ENCODE measurements around the gene KRT17. TPM values are rescaled to one million over a fixed set of nuclear protein-coding genes. Genes with fewer than 3 reads are reported as not detected.

KRT17 gene
- total RNA-seq (2014; rRNA removed; shearing (Covaris generic)) = 276 and 317 TPM in 2 replicates

DNA sequence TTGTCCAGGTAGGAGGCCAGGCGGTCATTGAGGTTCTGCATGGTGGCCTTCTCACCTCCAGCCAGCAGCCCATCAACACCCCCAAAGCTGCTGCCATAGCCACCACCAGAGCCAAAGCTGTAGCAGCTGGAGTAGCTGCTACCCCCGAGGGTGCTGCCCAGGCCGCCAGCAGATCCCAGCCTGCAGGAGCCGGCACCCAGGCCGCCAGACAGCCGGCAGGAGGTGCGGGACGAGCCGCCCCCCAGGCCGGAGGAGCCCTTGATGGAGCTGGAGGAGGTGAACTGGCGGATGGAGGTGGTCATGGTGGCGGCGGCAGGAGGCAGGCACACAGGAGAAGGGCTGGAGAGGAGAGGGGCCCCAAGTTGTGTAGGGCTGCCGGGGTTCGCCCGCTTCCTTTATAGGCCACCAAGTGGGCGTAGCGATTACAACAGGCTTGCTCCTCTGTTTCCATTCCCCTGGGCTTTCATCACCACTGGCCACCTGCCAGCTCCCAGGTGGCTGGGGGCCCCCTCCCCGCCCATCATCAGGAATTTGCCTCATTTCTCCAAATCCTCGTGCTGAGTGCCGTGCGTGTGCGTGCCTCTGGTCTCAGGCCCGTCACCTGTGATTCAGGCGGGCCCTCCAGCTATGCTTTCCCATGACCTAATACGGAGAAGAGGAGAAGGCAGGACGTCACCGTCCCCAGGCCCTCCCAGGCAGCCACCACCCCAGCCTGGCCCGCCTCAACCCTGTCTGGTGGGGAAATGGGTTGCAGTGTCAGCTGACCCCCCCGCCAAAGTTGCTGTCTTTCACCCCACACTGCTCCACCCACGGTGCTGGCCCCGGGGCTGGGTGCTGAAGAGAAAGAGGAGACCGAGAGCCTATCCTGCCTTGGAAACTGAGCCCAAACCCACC lies at the start of gene KRT17:
Gene KRT17 (minus strand): TSS at position 368 of the 894 bp plus-strand sequence. CDS start 66 bp downstream, at position 302.
- peak; percentile 92 for DNase-seq (ENCODE audit: low read depth)

DNA sequence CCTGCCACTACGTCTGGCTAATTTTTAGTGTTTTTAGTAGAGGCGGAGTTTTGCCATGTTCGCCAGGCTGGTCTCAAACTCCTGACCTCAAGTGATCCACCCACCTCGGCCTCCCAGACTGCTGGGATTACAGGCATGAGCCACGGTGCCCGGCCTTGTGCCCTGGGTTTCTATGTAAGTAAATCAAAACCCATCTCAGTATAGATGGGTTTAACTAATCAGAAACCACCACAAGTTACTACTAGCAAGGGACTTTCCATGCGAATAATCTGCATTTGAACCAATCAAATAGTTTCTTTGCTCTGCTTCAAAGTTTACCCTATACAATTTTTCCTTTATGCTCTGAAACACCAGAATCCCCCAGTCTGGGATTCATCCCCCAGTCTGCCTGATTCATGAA lies 47.8 kb upstream of the KRT17 start:
- DNase-seq (ENCODE audit: low read depth) = no peak

DNA sequence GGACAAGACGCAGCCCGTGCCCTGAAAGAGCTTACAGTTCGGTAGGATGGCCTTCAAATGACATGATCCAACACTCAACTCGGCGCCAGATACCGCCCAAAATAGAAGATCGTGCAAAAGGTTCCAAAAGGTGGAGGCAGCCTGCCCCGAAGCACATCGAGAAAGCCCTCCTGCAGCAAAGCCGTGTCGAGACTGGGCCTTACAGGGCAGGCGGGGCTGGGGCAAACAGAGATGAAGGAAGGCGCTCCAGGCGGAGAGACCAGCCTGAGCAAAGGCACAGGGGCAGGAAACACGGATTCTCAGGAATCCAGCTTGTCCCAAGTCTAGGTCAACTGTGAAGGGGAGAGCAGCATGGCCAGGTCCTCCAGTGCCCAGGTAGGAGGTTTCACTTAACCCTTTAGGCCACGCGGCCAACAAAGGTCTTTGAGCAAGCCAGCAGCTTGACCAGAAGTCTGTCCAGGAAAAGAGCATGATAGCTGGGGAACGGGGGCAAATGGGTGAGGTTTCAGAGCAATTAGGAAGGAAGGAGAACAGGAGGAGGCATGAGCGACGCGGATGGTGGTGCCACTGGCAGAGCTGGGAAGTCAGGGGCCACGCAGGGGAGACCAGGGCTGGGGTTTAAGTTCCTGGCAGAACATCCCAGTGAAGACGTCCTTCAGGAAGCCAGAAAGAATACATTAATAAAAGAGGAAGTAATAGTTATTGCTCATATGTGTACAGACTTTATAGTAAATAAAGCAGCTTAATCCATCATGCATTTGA lies 43.1 kb upstream of the KRT17 start:
- no peak for DNase-seq (ENCODE audit: low read depth)

DNA sequence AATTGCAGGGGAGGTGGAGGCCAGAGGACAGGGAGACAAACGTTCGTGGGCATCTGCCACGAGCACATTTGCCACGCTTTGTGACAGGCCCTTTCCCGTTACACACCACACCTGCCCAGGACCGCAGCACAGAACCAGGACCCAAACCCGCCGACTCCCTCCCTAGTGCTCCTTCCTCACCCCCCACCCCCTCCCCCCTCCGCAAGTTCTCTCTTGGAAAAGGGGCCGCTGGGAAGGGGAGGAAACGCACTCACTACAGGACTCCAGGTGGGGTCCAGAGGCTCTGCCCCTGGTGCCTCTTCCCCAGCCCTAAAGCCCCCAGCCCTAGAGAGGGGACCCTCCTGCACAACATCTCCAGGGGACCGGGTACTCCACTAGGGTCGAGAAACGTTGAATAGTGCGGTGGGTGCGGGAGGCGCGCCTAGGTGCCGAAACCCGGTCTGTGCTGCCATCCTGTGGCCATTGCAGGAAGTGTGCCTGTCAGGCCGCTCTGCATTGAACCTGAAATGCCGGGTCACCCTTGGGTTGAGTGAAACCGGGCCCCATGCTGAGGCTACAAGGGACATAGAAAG lies 42.4 kb upstream of the KRT17 start:
- DNase-seq (ENCODE audit: low read depth) = peak; percentile 82

DNA sequence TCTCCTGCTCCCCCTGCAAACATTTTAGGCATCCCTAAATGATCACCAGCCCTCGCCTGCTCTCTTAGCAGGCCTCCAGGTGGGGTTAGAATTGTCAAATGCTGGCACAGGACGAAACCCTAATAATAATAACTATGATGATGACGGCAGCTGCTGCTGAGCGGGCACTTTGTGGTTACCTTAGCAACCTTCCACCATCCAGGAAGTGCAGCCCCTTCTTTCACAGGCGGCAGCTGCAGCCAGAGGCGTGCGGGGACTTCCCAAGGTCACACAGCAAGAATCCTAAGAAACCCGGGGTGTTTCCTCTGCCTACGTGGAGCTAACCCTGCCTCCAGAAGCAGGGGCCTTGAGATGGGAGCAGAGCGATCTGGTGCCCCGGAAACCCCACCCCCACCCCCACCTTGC lies 41.9 kb upstream of the KRT17 start:
- peak; percentile 80 for DNase-seq (ENCODE audit: low read depth)

DNA sequence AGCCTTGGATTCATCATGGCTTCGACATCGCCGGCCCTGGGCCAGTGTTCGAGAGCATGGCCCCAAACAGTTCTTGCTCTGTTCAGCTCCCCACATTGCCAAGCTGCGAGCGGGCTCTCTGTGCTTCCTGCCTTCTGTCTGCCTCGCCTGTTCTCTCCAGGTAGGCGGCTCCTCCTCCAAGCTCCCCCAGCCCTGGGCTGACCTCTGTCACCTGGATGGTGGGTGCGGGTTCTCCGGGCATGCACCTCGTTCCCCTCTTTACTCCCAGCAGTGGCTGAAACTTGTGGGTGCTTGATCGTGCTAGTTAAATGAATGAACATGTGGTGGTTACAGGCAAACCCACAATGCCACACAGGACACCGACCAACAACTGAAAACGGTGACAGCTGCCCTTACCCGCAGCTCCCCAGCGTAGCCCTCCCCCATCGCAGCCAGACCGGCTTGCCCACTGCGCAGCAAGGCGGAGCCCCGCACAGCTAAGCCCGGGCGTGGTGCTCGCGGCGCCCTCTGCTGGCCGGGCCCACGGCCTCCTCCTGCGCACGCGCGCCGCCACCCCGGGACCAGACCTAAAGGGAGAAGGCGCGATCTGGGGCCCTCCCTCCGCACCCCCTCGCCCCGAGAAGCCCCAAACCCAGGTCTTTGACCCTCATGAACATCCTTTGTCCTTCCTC lies 41.3 kb upstream of the KRT17 start:
- peak; percentile 93 for DNase-seq (ENCODE audit: low read depth)

DNA sequence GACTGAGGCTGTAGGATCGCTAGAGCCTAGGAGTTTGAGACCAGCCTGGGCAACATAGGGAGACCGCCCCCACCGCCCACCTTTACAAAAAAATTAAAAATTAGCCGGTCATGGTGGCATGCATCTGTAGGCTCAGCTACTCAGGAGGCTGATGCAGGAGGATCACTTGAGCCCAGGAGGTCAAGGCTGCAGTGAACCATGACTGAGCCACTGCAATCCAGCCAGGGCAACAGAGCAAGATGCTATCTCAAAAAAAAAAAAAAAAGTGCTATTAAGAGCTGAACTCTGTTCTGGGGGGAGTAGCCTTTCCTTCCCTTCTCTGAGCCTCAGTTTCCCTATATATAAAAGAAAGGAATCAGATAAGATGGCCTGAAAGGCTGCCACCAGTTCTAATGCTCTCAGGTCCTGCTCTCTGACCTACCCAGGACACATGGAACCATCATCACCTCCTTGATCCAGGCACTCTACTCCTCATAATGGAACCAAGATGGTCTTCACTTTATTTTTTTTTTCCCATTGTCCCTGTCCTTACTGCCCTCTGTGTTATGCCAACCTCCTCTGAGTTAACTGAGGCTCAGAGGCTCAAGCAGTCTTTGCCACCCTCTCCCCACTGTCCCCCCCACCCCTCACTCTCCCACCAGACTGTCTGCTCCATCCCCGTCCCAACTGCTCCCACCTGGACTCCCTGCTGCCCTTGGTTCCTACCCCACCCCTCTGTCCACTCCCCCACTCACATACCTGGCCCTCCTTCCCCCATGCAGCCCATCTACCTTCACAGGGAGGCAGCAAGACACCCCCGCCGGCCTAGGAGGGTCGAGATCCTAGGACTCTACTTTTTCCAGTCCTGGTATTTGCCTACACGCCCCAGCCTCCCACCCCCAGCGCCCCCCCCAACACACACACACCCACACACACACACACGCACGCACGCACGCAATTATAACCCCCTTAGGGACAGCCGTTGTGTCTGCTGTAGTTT lies 40.5 kb upstream of the KRT17 start:
- DNase-seq (ENCODE audit: low read depth) = no peak

DNA sequence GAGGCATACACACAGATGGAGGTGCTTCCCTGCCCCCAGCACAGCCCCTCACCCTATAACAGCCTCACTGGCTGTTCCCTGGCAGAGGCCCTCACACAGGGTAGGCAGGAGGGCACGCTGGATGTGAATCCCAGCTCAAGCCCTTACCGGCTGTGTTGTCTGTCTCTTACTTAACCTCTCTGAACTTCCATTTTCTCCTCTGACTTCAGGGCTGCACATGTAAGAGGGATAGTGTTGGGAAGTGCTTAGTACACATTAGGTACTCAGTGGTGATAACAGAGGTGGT lies 39.7 kb upstream of the KRT17 start:
- no peak for DNase-seq (ENCODE audit: low read depth)

DNA sequence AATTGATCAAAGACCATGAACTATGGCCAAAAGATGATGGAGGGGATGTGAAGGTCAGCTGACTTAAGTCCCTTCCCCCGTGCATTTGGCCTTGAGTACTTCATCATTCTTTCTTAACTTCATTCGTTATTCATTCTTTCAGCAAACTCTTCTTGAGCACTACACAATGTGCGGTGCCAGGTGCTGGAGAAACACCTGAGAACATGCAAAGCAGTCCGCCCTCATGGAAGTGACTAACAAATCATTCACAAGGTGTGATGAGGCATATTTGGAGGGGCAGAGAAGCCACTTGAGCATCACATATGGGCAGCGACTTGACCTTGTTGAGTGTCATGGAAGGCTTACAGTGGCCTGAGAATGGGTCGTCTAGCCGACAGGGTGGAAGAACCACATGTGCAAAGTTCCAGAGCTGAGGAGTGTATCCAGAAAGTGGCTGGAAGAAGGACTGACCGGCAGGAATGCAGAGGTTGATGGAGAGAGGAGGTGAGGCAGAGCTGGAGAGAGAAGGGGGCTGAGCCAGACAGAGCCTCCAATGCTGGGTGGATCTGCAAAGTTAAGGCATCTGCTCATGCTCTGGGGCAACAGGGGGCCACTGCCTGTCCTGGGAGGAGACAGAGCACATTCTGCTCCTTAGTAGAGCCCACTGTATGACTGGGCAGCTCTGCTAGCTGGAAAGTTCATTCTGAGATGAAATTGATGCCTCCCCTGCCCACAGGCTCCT lies 39.2 kb upstream of the KRT17 start:
- DNase-seq (ENCODE audit: low read depth) = no peak

DNA sequence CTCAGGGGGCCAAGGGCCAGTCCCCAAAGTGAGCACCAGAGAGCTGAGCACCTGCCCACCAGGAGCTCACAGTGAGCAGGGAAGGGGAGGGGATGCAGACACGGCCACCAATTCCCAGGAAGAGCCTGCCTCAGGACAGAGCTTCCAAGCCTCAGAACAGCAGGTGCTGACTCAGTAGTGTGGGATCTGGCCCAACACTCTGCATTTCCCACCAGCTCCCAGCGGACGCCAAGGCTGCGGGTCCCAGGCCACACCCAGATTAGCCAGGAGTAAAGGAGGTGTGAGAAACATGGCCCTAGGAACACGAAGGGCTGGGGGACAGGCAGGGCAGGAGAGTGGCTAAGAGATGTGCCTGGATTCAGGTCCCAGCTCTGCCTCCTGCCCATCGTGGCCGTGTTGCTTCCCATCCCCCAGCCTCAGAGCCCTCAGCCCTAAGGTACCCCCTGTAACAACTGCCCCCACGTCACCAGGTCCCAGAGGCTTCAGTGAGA lies 35.9 kb upstream of the KRT17 start:
- DNase-seq (ENCODE audit: low read depth) = no peak

DNA sequence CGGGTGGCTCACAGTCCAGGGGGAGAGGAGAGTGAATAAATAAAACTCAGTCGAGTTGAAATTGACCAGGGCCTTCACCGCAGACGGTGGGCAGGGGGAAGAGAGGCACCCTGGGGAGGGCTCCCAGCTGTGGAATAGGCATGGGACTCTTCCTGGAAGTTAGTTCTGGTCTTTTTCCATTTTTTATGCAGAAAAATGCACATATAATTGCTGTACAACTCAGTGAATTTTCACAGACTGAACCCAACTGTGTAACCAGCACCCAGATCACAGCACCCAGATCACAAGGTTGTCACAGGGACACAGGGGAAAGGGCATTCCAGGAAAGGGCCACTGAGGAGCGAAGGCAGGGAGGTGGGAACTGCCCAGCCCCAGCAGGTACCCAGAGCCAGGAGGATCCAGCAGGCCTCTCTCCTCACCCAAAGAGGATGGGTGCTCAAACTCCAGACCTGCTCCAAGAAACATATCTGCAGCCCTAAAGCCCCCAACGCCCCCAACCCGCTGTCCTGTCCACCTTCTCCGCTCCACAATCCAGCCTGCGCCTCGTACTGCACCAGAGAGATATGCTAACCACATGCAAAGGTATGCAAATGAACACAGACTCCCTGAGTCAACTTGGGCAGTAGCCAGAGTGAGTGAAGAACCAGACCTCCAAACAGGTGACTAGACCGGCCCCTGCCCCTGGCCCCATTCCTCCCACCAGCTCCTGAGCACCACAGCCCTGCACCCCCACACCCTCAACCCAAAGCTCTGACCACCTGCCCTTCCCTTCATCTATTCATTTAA lies 35.2 kb upstream of the KRT17 start:
- DNase-seq (ENCODE audit: low read depth) = no peak

DNA sequence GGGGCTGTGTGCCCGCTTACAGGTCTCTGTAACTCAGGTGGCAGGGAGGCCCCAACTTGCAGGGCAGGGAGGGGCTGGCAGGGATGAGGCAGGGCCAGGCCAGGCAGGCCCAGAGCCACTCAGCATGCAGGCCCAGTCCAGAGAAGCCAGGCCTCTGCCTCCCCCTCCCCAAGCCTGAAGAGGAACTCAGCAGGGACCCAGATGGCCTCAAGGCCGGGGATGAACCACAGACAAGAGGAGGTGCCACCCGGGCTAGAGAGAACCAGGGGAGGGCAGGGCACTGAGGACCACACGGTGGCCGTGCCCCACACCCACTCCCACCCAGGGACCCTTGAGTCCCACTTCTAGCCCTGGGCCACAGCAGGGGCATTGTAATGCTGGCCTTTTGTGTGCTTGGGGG lies 34.5 kb upstream of the KRT17 start:
- DNase-seq (ENCODE audit: low read depth) = no peak

DNA sequence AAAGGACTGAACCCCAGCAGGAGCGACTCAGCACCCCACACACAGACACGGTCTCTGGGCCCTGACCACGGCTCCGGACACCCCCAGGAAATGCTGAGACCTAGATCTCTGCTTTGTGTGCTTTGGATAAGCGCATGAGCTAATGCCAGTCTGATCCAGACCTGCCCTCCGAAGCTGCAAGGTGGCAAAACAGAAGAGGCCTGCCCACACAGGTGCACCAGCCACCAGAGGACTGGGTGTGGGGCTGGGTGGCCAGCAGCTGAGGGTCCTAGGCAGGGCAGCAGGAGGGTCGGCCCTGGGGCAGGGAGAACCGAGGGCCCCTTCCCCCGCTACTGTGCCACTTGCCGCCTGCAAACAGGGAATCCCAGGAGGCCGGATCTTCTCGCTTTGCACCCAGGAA lies 33.6 kb upstream of the KRT17 start:
- DNase-seq (ENCODE audit: low read depth) = no peak

DNA sequence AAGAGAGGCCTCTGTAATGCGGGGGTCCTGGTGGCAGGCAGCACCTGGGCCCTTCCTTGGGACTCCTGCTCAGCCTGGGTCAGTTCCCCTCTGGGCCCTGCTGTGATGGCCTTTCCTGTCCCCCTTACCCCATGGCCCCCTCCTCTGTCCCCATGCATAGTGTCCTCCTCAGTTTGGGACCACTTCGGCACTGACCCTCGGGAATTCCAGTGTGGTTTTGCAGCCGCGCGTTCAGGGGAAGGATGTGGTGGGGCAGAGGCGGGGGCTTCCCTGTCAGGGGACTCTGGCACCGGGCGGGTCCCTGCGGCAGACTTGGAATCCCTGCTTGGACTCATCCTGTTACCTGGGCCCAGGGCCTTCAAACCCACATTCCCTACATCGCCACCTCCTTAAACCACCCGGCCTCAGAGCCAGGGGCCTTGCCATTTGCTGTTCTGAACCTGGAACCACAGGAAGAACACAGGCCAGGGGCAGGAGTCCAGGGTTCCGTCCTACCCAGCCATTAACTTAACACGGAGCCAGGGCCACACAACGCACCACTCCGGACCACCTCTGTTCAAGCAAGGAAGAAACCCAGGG lies 32.9 kb upstream of the KRT17 start:
- no peak for DNase-seq (ENCODE audit: low read depth)

DNA sequence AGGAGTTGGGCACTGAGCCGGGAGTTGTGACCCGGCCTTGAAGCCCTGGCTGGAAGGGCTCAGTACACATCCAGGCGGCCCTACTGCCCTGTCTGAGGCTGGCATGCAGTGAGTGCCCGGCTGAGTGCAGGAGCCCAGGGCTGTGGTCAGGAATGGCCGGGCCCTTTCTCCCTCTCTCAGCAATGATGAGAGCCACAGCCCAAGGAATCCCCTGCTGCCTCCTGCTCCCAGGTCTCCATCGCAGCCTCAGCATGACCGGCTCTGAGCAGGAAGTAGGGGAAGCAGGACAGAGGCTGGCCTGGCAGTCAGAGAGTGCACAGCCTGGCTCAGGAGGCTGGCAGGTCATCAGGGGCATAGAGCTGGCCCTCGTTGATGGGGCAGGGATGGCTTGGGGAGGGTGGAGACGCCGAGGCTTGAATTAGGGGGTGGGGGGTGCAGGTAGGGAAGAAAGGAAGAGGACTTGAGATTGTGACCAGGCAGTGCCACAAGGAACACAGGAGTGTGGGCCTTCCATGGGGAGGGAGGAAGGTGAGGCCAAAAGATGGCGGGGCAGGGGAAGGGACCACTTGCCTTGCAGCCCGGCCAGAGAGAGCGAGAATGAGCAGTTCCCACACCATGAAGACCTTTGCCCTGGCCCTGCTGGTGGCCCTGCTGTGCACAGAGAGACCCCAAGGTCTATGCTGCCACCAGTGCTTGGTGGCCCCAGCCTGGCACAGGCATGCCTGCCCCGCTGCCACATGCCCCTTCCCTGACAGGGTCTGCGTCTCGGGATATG lies 32.1 kb upstream of the KRT17 start:
- no peak for DNase-seq (ENCODE audit: low read depth)

DNA sequence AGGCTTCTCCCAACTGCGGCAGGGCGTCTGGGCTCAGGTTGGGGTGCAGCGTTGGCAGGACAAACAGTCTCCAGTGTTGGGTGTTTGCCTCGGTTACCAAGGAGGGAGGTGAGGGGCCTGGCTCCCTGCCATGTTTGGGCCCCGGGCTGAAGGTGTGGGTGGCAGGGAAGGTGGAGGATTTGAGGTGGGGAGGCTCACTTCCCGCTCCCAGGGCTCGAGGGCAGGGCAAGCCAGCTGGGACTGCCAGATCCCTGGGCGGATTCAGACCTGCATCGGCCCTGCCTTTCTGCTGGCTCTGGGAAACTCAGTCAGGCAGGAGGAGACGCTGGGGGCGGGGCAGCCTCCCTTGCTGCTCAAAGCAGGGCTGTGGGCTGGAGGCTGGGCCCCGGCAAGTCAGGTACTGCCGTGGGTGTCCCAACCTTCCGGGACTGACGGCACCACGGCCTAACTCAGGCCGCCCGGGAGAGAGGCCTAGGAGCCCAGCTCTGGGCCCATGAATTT lies 31.3 kb upstream of the KRT17 start:
- peak; percentile 46 for DNase-seq (ENCODE audit: low read depth)

DNA sequence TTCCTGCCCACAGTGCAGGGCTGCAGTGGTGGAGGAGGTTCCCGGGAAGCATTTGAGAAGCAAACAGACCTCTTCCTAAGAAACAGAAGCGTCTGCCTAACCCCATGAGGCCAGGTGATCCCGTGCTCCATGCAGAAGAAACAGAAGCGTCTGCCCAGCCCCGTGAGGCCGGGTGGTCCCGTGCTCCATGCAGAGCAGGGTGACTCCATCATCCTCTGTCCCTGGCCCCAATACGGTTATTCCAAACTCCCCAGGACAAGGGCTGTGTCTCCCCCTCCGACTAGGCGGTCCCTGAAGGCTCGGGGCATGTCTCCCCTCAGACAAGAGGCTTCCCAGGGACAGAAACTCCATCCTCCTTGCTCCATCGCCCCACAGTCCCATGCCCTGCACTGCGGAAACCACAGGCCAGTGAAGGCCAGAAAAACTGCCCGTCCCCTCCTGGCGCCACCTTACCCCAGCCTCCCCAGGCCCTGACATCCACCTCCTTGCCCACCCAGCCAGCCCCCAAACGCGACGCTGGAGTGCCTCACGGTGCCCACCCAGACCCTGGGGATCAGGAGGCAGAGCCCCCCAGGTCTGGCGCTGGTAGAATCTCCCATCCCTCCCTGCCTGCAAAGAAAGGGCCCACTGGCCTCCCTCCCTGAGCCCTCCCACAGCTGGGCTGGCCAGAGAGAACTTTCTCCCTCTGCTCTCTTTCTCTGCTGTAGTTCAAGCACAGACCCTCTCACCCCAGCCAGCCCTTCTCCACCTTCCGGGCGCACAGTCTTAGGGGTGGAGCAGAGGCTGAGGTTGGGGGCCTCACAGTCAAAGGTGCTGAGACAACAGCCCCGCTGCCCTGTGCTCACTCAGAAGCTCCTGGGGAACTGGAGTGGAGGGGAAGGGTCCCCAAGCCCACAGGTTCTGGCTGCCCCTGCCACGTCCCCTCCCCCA lies 30.6 kb upstream of the KRT17 start:
- DNase-seq (ENCODE audit: low read depth) = no peak

Data from Daoy (cell line).